GM12873 (cell line): ENCODE measurements around the gene ITGB7.

Source experiments
- CTCF ChIP-seq: IDR thresholded peaks from 2 replicates; pipeline ENCODE4 v1.5.1; 2012; ENCODE audit warnings: low read depth, mild to moderate bottlenecking, moderate library complexity, low read length, control low read depth; ENCODE audit not compliant: insufficient read depth; ENCODE audit errors: missing control alignments

The ITGB7 gene

GRCh38 chr12:53198486-53199110 lies 8.5 kb downstream of the ITGB7 start:
- TF ChIP-seq CTCF = no peak

- TF ChIP-seq CTCF = no peak
Observed at GRCh38 chr12:53197011-53197640, 9.9 kb downstream of the ITGB7 start.

- TF ChIP-seq CTCF = no peak
Observed at GRCh38 chr12:53196486-53196885, 10.6 kb downstream of the ITGB7 start.

- no peak for TF ChIP-seq CTCF
Observed at GRCh38 chr12:53195516-53196420, 11.3 kb downstream of the ITGB7 start.

- no peak for TF ChIP-seq CTCF
Observed at GRCh38 chr12:53194973-53195372, 12.1 kb downstream of the ITGB7 start.

- no peak for TF ChIP-seq CTCF
Observed at GRCh38 chr12:53193985-53194716, 12.9 kb downstream of the ITGB7 start.
